Liver (tissue), 9 donors: ENCODE data around the gene GALNT1. TPM values are rescaled to one million over a fixed set of nuclear protein-coding genes. Genes with fewer than 3 reads are reported as not detected.

Experiments used
- DNase-seq: peaks from one replicate; pipeline ENCODE4 v3.0.0-alpha.2; 2017; ENCODE audit warnings: low spot score
- H3K27ac ChIP-seq, 2 donors: one replicate each; pipeline ENCODE4 v1.7.0; 2013; ENCODE audit warnings: inconsistent platforms in 2 of 2, low read length in 2 of 2, control low read depth in 1 of 2, low read depth in 1 of 2, mild to moderate bottlenecking in 1 of 2
- H3K27me3 ChIP-seq, 4 donors: one replicate each; pipeline versions ENCODE4 v1.6.1 to v1.7.0; 2013; ENCODE audit warnings: low read length in 3 of 4, inconsistent platforms in 1 of 4, mild to moderate bottlenecking in 1 of 4, moderate library complexity in 1 of 4; ENCODE audit not compliant: control insufficient read depth in 4 of 4, insufficient read depth in 4 of 4
- H3K36me3 ChIP-seq, 4 donors: one replicate each; pipeline versions ENCODE4 v1.6.1 to v1.7.0; 2013; ENCODE audit warnings: low read length in 3 of 4, mild to moderate bottlenecking in 3 of 4, low read depth in 1 of 4, moderate library complexity in 1 of 4; ENCODE audit not compliant: control insufficient read depth in 4 of 4, insufficient read depth in 3 of 4
- H3K4me1 ChIP-seq, 4 donors: one replicate each; pipeline versions ENCODE4 v1.6.1 to v1.7.0; 2013; ENCODE audit warnings: low read length in 3 of 4, mild to moderate bottlenecking in 3 of 4, moderate library complexity in 1 of 4; ENCODE audit not compliant: control insufficient read depth in 4 of 4, insufficient read depth in 4 of 4
- H3K4me3 ChIP-seq, 3 donors: one replicate each; pipeline versions ENCODE4 v1.6.1 to v1.7.0; 2013; ENCODE audit warnings: low read length in 3 of 3, control low read depth in 1 of 3, low read depth in 1 of 3, mild to moderate bottlenecking in 1 of 3
- H3K9ac ChIP-seq, 2 donors: one replicate each; pipeline ENCODE4 v1.7.0; 2013; ENCODE audit warnings: low read length in 2 of 2, mild to moderate bottlenecking in 2 of 2, moderate library complexity in 2 of 2, control low read depth in 1 of 2, low read depth in 1 of 2
- H3K9me3 ChIP-seq, 4 donors: one replicate each; pipeline versions ENCODE4 v1.6.1 to v1.7.0; 2013; ENCODE audit warnings: low read length in 3 of 4; ENCODE audit not compliant: control insufficient read depth in 4 of 4
- ATF3 ChIP-seq: IDR thresholded peaks from 2 replicates; pipeline ENCODE4 v1.6.1; 2016; ENCODE audit warnings: antibody characterized with exemption
- CTCF ChIP-seq: fragments of 150-350 bp; IDR thresholded peaks from 2 replicates; pipeline ENCODE4 v1.5.1; 2017; ENCODE audit warnings: improper control_type of control experiment, low read depth, low read length; ENCODE audit not compliant: missing input control
- FOXA1 ChIP-seq: IDR thresholded peaks from 2 replicates; pipeline ENCODE4 v1.6.1; 2016; ENCODE audit warnings: antibody characterized with exemption
- GABPA ChIP-seq, 2 donors: IDR thresholded peaks in 1 of 2; conservative IDR thresholded peaks in 1 of 2; 2 replicates each; pipeline ENCODE4 v1.6.1; 2016; ENCODE audit warnings: antibody characterized with exemption in 2 of 2, mild to moderate bottlenecking in 1 of 2, moderate library complexity in 1 of 2
- HNF4A ChIP-seq, 2 donors: conservative IDR thresholded peaks; 2 replicates each; pipeline ENCODE4 v1.6.1; 2016; ENCODE audit warnings: antibody characterized with exemption in 2 of 2, mild to moderate bottlenecking in 2 of 2
- HNF4G ChIP-seq: IDR thresholded peaks from 2 replicates; pipeline ENCODE4 v1.6.1; 2016; ENCODE audit warnings: antibody characterized with exemption
- JUND ChIP-seq, 2 donors: IDR thresholded peaks; 2 replicates each; pipeline ENCODE4 v1.6.1; 2016; ENCODE audit warnings: antibody characterized with exemption in 2 of 2
- MAX ChIP-seq: IDR thresholded peaks from 2 replicates; pipeline ENCODE4 v1.6.1; 2016; ENCODE audit warnings: antibody characterized with exemption
- RAD21 ChIP-seq, 2 donors: IDR thresholded peaks; 2 replicates each; pipeline ENCODE4 v1.6.1; 2016; ENCODE audit warnings: antibody characterized with exemption in 2 of 2, mild to moderate bottlenecking in 2 of 2
- REST ChIP-seq: IDR thresholded peaks from 2 replicates; pipeline ENCODE4 v1.6.1; 2016; ENCODE audit warnings: antibody characterized with exemption, mild to moderate bottlenecking
- RXRA ChIP-seq, 2 donors: IDR thresholded peaks; 2 replicates each; pipeline ENCODE4 v1.6.1; 2017 to 2018; ENCODE audit warnings: antibody characterized with exemption in 2 of 2, mild to moderate bottlenecking in 1 of 2
- SP1 ChIP-seq: IDR thresholded peaks from 2 replicates; pipeline ENCODE4 v1.6.1; 2018; ENCODE audit warnings: antibody characterized with exemption, mild to moderate bottlenecking
- TAF1 ChIP-seq: conservative IDR thresholded peaks from 2 replicates; pipeline ENCODE4 v1.6.1; 2016; ENCODE audit warnings: antibody characterized with exemption, mild to moderate bottlenecking
- YY1 ChIP-seq: IDR thresholded peaks from 2 replicates; pipeline ENCODE4 v1.6.1; 2016; ENCODE audit warnings: antibody characterized with exemption, mild to moderate bottlenecking
- ZBTB33 ChIP-seq: IDR thresholded peaks from 2 replicates; pipeline ENCODE4 v1.6.1; 2016; ENCODE audit warnings: antibody characterized with exemption
- polyA plus RNA-seq, 2 donors: library from polyadenylated mRNA; stranded (reverse) in 1 of 2; unstranded in 1 of 2; fragments of 200-250 nt in 1 of 2; fragments of >200 nt in 1 of 2; fragmentation: Nextera tagmentation in 1 of 2; extraction: Ambion mirVana in 1 of 2; gene quantifications; one replicate each; pipeline versions ENCODE4 v1.2.1 to v1.2.3, GENCODE V29; 2013 to 2015
- total RNA-seq, 2 donors: library from RNA; depleted of rRNA; stranded (reverse); fragments of >200 nt; gene quantifications; one replicate each; pipeline ENCODE4 v1.2.3, GENCODE V29; 2014
- donor health status: healthy.
- donor health status: healthy.
- donor health status: healthy.
- donor health status: healthy.
- donor health status: healthy.

The GALNT1 gene
- total and polyA plus RNA-seq, 4 donors = 13.9 to 42.2 (median 26.5) TPM

GRCh38 chr18:35730691-35731370, 149.3 kb downstream of the GALNT1 start (continued):
- TF ChIP-seq ATF3 = no peak

- Histone ChIP-seq H3K27ac (no peak overlapping the region), H3K9me3 (peaks cover 0 to 1% (median 0%) of the 10 kb centered on the region in 4 donors), H3K9ac (no peak overlapping the region), H3K4me1 (no peaks in the 10 kb centered on the region), H3K4me3 (no peak overlapping the region), H3K27me3 (no peaks in the 10 kb centered on the region), H3K36me3 (no peaks in the 10 kb centered on the region)
- DNase-seq = no peak
- TF ChIP-seq ZBTB33 (no peak), FOXA1 (no peak), CTCF (no peak), REST (no peak), RXRA (IDR thresholded peaks at IDR 0.05) (no peak), MAX (no peak), RAD21 (IDR thresholded peaks at IDR 0.05) (no peak), HNF4A (conservative IDR thresholded peaks at IDR 0.05) (no peak), JUND (IDR thresholded peaks at IDR 0.05) (no peak), GABPA (IDR thresholded peaks at IDR 0.05 in 1 of 2, conservative IDR thresholded peaks at IDR 0.05 in 1 of 2) (no peak), HNF4G (no peak), SP1 (no peak), YY1 (no peak), ATF3 (no peak), TAF1 (no peak)
Measured at GRCh38 chr18:35731701-35732100, 150.2 kb downstream of the GALNT1 start.
